Stimulated activated CD8-positive, alpha-beta memory T cell treated with anti-CD3 and anti-CD28 coated beads, Interleukin-7, amount 100 ng/mL, for 4 hours (primary cell): ENCODE measurements around the gene SF3B4.

Source experiments
- DNase-seq, 2 donors: peaks; one replicate each; pipeline ENCODE4 v3.0.0-alpha.2; 2020; ENCODE audit warnings: low read depth in 2 of 2

Gene SF3B4

GRCh38 chr1:149933208-149933607 lies 5.6 kb upstream of the SF3B4 start:
- DNase-seq, result no peak

- no peak for DNase-seq
Observed at GRCh38 chr1:149932474-149932873, 4.9 kb upstream of the SF3B4 start.

- DNase-seq, result no peak
Observed at GRCh38 chr1:149931212-149931790, 3.7 kb upstream of the SF3B4 start.

GRCh38 chr1:149929856-149930255 lies 2.3 kb upstream of the SF3B4 start:
- DNase-seq, result no peak

- DNase-seq, result no peak
Observed at GRCh38 chr1:149928401-149928724, 760 bp upstream of the SF3B4 start.

- DNase-seq, result no peak
Observed at GRCh38 chr1:149927056-149927562, 494 bp downstream of the SF3B4 start.

- no peak for DNase-seq
Observed at GRCh38 chr1:149926296-149926695, 1.3 kb downstream of the SF3B4 start.

GRCh38 chr1:149925751-149926150 lies 1.9 kb downstream of the SF3B4 start:
- no peak for DNase-seq

GRCh38 chr1:149925345-149925744 lies 2.3 kb downstream of the SF3B4 start:
- DNase-seq, result no peak

GRCh38 chr1:149923626-149924025 lies 4.0 kb downstream of the SF3B4 start:
- DNase-seq, result no peak

- DNase-seq, result peak in 1 of 2 donors; percentile 21
Observed at GRCh38 chr1:149917571-149918144, 9.9 kb downstream of the SF3B4 start, which contains the start of gene SV2A. TSS of gene SV2A (minus strand) at chr1:149917844. CDS start at chr1:149913840, 4,004 bp downstream.

- DNase-seq, result no peak
Observed at GRCh38 chr1:149916898-149917252, 10.7 kb downstream of the SF3B4 start.

- DNase-seq, result no peak
Observed at GRCh38 chr1:149916193-149916897, 11.3 kb downstream of the SF3B4 start.

- DNase-seq, result no peak
Observed at GRCh38 chr1:149915429-149916192, 12.0 kb downstream of the SF3B4 start.

- no peak for DNase-seq
Observed at GRCh38 chr1:149914545-149914944, 13.1 kb downstream of the SF3B4 start.

GRCh38 chr1:149906570-149907075 lies 21.0 kb downstream of the SF3B4 start:
- no peak for DNase-seq

GRCh38 chr1:149903836-149904491 lies 23.6 kb downstream of the SF3B4 start:
- DNase-seq, result no peak

GRCh38 chr1:149899460-149900284 lies 27.9 kb downstream of the SF3B4 start, which contains the start of gene BOLA1:
TSS of gene BOLA1 (plus strand) at chr1:149899568. CDS start at chr1:149900060, 492 bp downstream.
- peak; percentile 71 to 76 for DNase-seq

GRCh38 chr1:149896575-149896974 lies 31.0 kb downstream of the SF3B4 start:
- no peak for DNase-seq

GRCh38 chr1:149888999-149889289 lies 38.7 kb downstream of the SF3B4 start:
- no peak for DNase-seq
